ENCODE measurements around the gene RYR3.

DNA sequence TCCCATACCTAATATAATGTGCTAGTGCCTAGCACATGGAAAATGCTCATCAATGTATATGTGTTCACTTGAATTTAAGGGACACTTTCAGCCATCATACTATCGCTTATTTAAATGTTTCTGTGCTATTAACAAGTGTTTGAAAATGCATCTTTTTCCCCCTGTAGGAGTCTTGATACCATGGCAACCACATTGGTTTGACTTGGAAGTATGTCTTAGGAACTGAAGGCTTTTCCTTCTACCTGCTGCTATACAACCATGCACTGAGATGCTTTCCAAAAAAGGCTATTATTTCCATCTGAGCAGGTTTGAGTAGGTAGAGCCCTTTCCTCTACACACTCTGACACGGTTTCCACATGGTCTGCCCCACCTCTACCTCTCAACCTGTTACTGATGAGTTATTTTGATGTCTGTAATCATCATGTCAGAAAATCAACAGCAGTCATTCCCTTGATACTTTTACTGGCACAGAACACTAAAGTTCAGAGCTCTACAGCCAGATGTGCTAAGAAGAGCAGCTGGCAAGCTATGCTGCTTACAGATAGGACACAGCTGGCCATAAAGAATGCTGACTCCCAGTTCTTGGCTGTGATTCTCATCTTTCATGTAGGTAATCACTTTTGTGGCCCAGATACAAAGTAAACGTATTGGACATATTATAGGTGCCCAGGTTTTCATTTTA lies 59.3 kb downstream of the RYR3 start:
- TF ChIP-seq, protein P1, sequence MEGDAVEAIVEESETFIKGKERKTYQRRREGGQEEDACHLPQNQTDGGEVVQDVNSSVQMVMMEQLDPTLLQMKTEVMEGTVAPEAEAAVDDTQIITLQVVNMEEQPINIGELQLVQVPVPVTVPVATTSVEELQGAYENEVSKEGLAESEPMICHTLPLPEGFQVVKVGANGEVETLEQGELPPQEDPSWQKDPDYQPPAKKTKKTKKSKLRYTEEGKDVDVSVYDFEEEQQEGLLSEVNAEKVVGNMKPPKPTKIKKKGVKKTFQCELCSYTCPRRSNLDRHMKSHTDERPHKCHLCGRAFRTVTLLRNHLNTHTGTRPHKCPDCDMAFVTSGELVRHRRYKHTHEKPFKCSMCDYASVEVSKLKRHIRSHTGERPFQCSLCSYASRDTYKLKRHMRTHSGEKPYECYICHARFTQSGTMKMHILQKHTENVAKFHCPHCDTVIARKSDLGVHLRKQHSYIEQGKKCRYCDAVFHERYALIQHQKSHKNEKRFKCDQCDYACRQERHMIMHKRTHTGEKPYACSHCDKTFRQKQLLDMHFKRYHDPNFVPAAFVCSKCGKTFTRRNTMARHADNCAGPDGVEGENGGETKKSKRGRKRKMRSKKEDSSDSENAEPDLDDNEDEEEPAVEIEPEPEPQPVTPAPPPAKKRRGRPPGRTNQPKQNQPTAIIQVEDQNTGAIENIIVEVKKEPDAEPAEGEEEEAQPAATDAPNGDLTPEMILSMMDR (conservative IDR thresholded peaks at IDR 0.05 in 1 of 2, IDR thresholded peaks at IDR 0.05 in 1 of 2; ENCODE audit: extremely low read depth in 1 of 2, insufficient read depth in 1 of 2, low read depth in 1 of 2, low read length in 2 of 2): no peak
- no peak for TF ChIP-seq EZH2 (IDR thresholded peaks at IDR 0.05; ENCODE audit: borderline replicate concordance, low read length)
